Activated CD8-positive, alpha-beta T cell treated with anti-CD3 and anti-CD28 coated beads for 36 hours (primary cell): ENCODE measurements around the gene TBKBP1. TPM values are rescaled to one million over a fixed set of nuclear protein-coding genes. Genes with fewer than 3 reads are reported as not detected.

Experiments
- ATAC-seq: fragments of 200-7000 bp; cut with Tn5 transposase; one replicate; pipeline ENCODE4 v1.10.0; 2021; ENCODE audit warnings: mild to moderate bottlenecking, moderate library complexity
- CTCF ChIA-PET: fragments of 350-600 bp; sonication (Branson Sonifier 250); formaldehyde crosslinking; loops from one replicate; lab custom pipeline; 2021; ENCODE audit warnings: antibody characterized with exemption; lab: Charles Lee
- POLR2A ChIA-PET: fragments of 350-600 bp; sonication (Branson Sonifier 250); formaldehyde crosslinking; loops from one replicate; lab custom pipeline; 2021; ENCODE audit warnings: antibody characterized with exemption; lab: Charles Lee
- DNase-seq: peaks from one replicate; pipeline ENCODE4 v3.0.0-alpha.2; 2020
- H3K27ac Mint-ChIP-seq: one replicate; pipeline ENCODE4 v1.8.0; 2021; ENCODE audit warnings: mild to moderate bottlenecking, mixed read lengths
- H3K27me3 Mint-ChIP-seq: one replicate; pipeline ENCODE4 v1.8.0; 2021; ENCODE audit warnings: mixed read lengths
- H3K36me3 Mint-ChIP-seq: one replicate; pipeline ENCODE4 v1.8.0; 2021; ENCODE audit warnings: low read depth, mixed read lengths
- H3K4me1 Mint-ChIP-seq: one replicate; pipeline ENCODE4 v1.8.0; 2021; ENCODE audit warnings: low read depth, mixed read lengths
- H3K4me3 Mint-ChIP-seq: one replicate; pipeline ENCODE4 v1.8.0; 2021; ENCODE audit warnings: mild to moderate bottlenecking, moderate library complexity, mixed read lengths
- H3K9me3 Mint-ChIP-seq: one replicate; pipeline ENCODE4 v1.8.0; 2021; ENCODE audit warnings: mixed read lengths
- intact Hi-C: fragments of 100-400 bp; cut with micrococcal nuclease; formaldehyde crosslinking; loops from one replicate; pipeline ENCODE4 v1.10.0; 2022
- total RNA-seq, 2 experiments: library from RNA; stranded (reverse); gene quantifications; one replicate each; pipeline ENCODE4 v1.2.3, GENCODE V29; 2021
- TF ChIP-seq, protein P1 (sequence below): fragments of 200-600 bp; IDR thresholded peaks from one replicate; pipeline ENCODE4 v1.8.0; 2022; ENCODE audit warnings: antibody characterized with exemption, mild to moderate bottlenecking

The TBKBP1 gene
- total RNA-seq, 2 experiments from 2014 or later = 12.4 to 13.6 TPM

DNA sequence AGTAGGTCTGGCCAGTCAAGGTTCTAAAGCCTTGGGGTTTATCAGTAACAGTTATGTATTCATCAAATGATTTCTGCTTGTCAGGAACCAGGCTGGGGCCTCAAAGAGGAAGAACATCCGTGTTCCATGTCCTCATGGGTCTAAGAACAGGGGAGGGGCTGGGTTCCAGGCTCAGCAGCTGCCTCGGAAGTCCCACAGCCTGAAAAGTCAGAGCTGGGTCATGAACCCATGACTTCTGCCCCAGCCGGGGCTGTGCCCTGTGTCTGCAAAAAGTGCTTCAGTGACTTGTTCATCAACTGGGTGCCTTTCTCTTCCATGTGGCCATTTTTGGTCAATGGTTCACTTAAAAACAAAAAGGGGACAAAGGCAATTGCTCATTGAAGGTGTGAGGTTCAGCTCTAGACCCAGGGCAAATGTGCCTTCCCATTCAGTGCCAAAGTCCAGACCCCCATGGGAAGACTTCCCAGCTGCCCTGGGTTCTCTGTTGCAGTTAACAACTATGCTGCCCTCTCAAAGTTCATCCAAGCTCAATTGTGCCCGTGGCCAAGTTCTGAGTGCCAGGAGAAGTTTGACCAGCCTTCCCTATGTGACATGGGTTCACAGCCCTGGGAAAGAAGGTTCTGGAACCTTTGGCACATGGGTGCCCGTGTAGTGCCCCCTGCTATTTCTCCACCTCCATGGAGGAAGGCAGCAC, 18.5 kb downstream of the TBKBP1 start:
- intact Hi-C loops = no loop called here
- TF ChIP-seq, protein P1, sequence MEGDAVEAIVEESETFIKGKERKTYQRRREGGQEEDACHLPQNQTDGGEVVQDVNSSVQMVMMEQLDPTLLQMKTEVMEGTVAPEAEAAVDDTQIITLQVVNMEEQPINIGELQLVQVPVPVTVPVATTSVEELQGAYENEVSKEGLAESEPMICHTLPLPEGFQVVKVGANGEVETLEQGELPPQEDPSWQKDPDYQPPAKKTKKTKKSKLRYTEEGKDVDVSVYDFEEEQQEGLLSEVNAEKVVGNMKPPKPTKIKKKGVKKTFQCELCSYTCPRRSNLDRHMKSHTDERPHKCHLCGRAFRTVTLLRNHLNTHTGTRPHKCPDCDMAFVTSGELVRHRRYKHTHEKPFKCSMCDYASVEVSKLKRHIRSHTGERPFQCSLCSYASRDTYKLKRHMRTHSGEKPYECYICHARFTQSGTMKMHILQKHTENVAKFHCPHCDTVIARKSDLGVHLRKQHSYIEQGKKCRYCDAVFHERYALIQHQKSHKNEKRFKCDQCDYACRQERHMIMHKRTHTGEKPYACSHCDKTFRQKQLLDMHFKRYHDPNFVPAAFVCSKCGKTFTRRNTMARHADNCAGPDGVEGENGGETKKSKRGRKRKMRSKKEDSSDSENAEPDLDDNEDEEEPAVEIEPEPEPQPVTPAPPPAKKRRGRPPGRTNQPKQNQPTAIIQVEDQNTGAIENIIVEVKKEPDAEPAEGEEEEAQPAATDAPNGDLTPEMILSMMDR = no peak
- DNase-seq = no peak
- ChIA-PET POLR2A (interaction anchor here (2.5 to 11.4 kb wide), 3 partner anchors 9 to 22 kb away, joined by 12 to 233 read pairs (median 214); partner anchors contain the start of gene TBX21), CTCF (interaction anchor here (1.0 to 13.9 kb wide), 3 partner anchors 9 to 74 kb away, joined by 3 to 240 read pairs (median 4); partner anchors contain the start of gene TBX21)
- Mint-ChIP-seq H3K4me3 (no peak overlapping the region), H3K36me3 (peaks cover 17% of the 10 kb centered on the region), H3K27me3 (no peaks in the 10 kb centered on the region), H3K27ac (peak overlapping the region; percentile 74), H3K9me3 (no peaks in the 10 kb centered on the region), H3K4me1 (peaks cover 73% of the 10 kb centered on the region)
- no peak for ATAC-seq

DNA sequence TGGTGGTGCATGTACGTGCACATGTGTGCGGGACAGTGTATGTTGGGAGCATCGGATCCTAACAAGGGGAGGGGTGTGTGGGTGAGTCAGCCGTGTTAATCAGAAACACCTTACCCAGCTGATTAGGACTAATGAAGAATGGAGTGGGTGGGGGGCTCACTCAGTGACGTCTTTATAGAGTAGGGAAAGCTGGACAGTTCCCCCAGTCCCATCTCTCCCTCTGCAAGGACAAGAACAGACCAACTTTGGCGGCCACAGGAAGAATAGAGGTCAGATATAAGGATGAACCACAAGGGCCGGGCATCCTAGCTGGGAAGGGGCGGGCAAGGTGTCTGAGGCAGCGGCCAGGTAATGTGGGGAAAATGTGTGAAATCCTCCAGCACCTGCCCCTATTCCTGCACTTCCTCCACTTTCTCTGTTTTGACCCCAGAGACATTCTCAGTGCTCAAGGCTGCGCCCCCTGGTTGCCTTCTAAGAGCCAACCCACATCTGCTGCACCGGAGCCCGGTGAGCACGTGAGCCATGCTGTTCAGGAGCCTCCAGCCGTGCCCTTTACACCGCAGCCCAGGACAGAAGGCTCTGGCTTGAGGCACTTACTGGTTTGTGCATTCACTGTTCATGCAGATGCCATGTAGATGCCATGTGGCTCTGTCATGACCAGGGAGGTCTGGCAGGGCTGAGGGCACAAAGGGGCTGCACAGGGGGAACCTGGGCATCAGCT, 20.2 kb downstream of the TBKBP1 start:
- DNase-seq (no peak), ATAC-seq (no peak)
- Mint-ChIP-seq H3K27ac (no peak overlapping the region), H3K4me1 (peaks cover 86% of the 10 kb centered on the region), H3K9me3 (no peaks in the 10 kb centered on the region), H3K27me3 (no peaks in the 10 kb centered on the region), H3K36me3 (peaks cover 17% of the 10 kb centered on the region), H3K4me3 (no peak overlapping the region)
- ChIA-PET POLR2A (interaction anchor here (0.8 to 11.4 kb wide), 4 partner anchors 10 to 26 kb away, joined by 3 to 233 read pairs (median 108); partner anchors contain the start of gene TBX21), CTCF (interaction anchor here (1.1 to 13.9 kb wide), 2 partner anchors 11 to 16 kb away, joined by 3 to 240 read pairs; no protein-coding TSS in a partner anchor)
- TF ChIP-seq, protein P1 = no peak
- intact Hi-C loops = no loop called here

DNA sequence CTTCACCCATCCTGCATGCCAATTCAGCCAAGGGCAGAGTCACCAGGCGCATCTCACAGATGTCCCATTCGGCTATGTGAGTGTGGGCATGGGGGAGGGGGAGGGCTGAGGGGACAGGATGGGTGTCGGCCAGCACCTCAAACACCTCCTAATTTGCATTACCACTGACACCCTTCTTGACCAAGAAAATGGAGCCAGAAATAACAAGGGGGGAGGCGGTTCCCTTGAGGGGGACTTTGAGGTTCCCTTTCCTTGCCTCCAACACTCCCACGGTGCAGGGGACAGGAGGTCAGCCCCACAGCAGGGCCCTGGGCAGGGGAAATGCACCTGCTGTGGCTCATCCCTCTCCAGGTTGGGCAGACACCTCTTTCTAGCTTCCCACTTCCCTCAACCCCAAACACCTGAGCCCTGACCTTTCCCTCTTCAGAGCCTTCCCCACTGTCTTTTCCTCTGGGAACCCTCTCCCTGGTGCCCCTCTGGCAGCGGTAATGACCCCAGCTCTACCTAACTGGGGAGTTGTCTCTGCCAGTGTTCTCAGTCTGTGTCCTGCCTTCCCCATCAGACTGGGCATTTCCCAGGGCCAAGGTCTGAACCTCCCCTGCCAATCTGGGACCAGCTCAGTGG, 20.9 kb downstream of the TBKBP1 start:
- DNase-seq (peak; percentile 39), ATAC-seq (no peak)
- intact Hi-C loops = no loop called here
- no peaks in the 10 kb centered on the region for H3K9me3 Mint-ChIP-seq
- ChIA-PET CTCF (interaction anchor here (5.6 to 13.9 kb wide), 2 partner anchors 12 to 18 kb away, joined by 40 to 240 read pairs; partner anchors contain the start of gene TBX21), POLR2A (interaction anchor here (0.8 to 11.4 kb wide), 6 partner anchors 9 to 65 kb away, joined by 3 to 233 read pairs (median 14); partner anchors contain the start of genes KPNB1 and TBX21)
- peaks cover 88% of the 10 kb centered on the region for H3K4me1 Mint-ChIP-seq
- H3K4me3 Mint-ChIP-seq = no peak overlapping the region
- peaks cover 10% of the 10 kb centered on the region for H3K36me3 Mint-ChIP-seq
- H3K27ac Mint-ChIP-seq = no peak overlapping the region
- TF ChIP-seq, protein P1 = no peak
- H3K27me3 Mint-ChIP-seq = no peaks in the 10 kb centered on the region

DNA sequence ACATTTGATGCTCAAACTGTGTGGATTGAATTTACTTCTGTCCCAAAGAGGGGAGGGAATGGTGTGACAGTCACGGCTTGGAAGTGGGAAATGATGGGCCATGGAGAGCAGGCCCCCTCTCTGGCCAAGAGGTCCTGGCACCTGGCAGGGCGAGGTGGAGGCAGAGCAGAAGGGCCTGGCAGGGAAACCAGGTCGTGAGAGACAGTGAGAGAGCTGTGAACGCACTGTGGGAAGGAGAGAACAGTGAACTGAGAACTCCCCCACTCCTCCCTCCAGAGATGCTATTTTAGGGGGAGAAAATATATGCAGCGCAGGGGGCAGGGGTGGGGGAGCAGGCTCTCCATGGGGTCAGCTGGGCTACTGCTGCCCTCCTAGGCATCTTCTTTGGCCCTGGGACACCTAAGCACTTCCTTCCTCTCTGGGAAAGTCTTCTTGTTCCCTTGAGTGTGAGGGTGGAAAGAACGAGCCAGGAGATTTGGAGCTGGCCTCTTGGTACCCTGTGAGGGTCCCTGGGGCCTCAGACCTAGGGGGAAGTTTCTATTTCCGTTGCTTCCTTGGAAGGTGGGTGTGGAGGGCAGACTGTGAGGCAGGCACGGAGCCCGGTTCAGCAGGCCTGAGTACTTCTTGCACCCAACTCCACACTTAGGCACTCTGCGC, 21.8 kb downstream of the TBKBP1 start:
- H3K4me3 Mint-ChIP-seq = peak overlapping the region; percentile 5
- DNase-seq = no peak
- peaks cover 3% of the 10 kb centered on the region for H3K36me3 Mint-ChIP-seq
- POLR2A ChIA-PET = interaction anchor here (0.6 to 11.4 kb wide), 8 partner anchors 9 to 66 kb away, joined by 3 to 233 read pairs (median 14); partner anchors contain the start of genes KPNB1, TBKBP1 and TBX21
- ATAC-seq = no peak
- no peaks in the 10 kb centered on the region for H3K9me3 Mint-ChIP-seq
- H3K27me3 Mint-ChIP-seq = no peaks in the 10 kb centered on the region
- peaks cover 92% of the 10 kb centered on the region for H3K4me1 Mint-ChIP-seq
- CTCF ChIA-PET = interaction anchor here (1.2 to 13.9 kb wide), 3 partner anchors 13 to 23 kb away, joined by 5 to 240 read pairs (median 40); partner anchors contain the start of gene TBX21
- peak overlapping the region; percentile 72 for H3K27ac Mint-ChIP-seq
- intact Hi-C loops = no loop called here
- TF ChIP-seq, protein P1 = no peak
